ENCODE data around the gene LRRC26. TPM values are rescaled to one million over a fixed set of nuclear protein-coding genes. Genes with fewer than 3 reads are reported as not detected.

LRRC26 gene
- total and polyA plus RNA-seq, 2 experiments from 2014 or later, result 2.3 TPM; not detected in 1

DNA sequence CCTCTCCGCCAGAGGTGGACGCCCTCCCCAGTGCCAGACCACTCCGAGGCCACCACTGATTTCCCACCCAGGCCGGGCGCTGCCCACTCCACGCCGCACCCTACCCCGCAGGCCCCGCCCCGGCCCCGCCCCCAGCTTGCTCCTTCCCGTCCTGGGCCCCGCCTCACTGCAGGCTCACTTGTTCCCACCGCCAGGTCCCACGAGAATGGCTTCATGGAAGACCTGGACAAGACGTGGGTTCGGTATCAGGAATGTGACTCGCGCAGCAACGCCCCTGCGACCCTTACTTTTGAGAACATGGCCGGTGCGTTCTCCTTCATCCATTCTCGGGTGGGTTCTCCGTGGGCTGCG lies 6.5 kb downstream of the LRRC26 start:
- TF ChIP-seq, protein P1, sequence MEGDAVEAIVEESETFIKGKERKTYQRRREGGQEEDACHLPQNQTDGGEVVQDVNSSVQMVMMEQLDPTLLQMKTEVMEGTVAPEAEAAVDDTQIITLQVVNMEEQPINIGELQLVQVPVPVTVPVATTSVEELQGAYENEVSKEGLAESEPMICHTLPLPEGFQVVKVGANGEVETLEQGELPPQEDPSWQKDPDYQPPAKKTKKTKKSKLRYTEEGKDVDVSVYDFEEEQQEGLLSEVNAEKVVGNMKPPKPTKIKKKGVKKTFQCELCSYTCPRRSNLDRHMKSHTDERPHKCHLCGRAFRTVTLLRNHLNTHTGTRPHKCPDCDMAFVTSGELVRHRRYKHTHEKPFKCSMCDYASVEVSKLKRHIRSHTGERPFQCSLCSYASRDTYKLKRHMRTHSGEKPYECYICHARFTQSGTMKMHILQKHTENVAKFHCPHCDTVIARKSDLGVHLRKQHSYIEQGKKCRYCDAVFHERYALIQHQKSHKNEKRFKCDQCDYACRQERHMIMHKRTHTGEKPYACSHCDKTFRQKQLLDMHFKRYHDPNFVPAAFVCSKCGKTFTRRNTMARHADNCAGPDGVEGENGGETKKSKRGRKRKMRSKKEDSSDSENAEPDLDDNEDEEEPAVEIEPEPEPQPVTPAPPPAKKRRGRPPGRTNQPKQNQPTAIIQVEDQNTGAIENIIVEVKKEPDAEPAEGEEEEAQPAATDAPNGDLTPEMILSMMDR (IDR thresholded peaks at IDR 0.05; ENCODE audit: low read depth, low read length), result no peak
- Histone ChIP-seq H3K36me3 (no peaks in the 10 kb centered on the region), H3K27me3 (peaks cover 100% of the 10 kb centered on the region), H3K4me3 (peak overlapping the region; percentile 11), H3K27ac (no peak overlapping the region), H3K4me1 (ENCODE audit: low read depth) (peaks cover under 1% of the 10 kb centered on the region), H3K9me3 (ENCODE audit: low read depth) (no peaks in the 10 kb centered on the region)
- no peak for DNase-seq (ENCODE audit: low read depth in 1 of 2, low spot score in 1 of 2)

DNA sequence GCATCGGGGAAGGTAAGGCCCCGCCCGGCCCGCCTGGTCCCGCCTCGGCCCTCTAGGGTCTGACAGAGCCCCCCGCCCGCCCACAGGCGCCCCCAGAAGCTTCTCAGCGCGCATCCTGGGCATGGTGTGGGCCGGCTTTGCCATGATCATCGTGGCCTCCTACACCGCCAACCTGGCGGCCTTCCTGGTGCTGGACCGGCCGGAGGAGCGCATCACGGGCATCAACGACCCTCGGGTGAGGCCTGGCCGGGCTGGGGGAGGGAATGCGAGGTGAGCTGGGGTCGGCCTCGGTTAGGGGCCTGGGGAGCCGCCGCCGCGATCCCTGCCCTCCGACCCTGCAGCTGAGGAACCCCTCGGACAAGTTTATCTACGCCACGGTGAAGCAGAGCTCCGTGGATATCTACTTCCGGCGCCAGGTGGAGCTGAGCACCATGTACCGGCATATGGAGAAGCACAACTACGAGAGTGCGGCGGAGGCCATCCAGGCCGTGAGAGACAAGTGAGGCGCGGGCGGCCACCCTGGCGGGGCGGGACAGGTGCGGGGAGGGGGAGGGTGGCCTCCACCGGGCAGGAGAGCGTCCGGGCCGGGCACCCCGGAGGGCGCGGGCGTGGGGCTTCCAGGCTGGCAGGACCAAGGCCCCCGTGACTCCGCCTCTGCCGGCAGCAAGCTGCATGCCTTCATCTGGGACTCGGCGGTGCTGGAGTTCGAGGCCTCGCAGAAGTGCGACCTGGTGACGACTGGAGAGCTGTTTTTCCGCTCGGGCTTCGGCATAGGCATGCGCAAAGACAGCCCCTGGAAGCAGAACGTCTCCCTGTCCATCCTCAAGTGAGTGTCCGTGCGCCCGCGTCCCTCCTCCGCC lies 7.1 kb downstream of the LRRC26 start:
- peaks cover 100% of the 10 kb centered on the region for H3K27me3 ChIP-seq
- peak in 1 of 2 donors; percentile 34 for DNase-seq (ENCODE audit: low read depth in 1 of 2, low spot score in 1 of 2)

DNA sequence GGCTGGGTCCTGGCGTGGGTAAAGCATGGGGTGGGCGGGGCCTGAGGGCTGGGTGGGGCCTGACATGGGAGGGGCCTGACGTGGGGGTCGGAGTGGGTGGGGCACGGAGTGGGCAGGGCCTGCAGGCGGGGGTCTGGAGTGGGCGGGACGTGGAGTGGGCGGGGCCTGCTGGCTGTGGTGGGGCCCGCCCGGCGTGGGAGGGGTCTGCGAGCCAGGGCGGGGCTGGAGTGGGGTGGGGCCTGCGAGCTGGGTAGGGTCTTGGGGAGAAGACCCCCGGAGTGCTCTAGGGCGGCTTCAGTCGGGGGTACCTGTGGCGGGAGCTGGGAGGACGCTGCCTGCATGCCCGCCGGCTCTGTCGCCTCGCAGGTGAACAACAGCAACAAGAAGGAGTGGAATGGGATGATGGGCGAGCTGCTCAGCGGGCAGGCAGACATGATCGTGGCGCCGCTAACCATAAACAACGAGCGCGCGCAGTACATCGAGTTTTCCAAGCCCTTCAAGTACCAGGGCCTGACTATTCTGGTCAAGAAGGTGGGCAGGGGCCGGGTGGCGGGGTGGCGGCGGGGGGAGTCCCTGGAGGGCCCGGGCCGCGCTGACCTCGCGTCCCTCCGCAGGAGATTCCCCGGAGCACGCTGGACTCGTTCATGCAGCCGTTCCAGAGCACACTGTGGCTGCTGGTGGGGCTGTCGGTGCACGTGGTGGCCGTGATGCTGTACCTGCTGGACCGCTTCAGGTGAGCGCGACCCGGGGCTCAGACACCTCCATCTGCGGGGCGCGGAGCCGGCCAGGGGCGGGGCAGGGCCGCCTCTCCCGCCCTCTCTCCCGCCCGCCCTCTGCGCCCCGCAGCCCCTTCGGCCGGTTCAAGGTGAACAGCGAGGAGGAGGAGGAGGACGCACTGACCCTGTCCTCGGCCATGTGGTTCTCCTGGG lies 8.0 kb downstream of the LRRC26 start:
- DNase-seq (ENCODE audit: low read depth in 1 of 2, low spot score in 1 of 2), result no peak
- Histone ChIP-seq H3K4me1 (ENCODE audit: low read depth) (no peaks in the 10 kb centered on the region), H3K9me3 (ENCODE audit: low read depth) (no peaks in the 10 kb centered on the region), H3K27ac (no peak overlapping the region), H3K36me3 (no peaks in the 10 kb centered on the region), H3K4me3 (no peak overlapping the region), H3K27me3 (peaks cover 100% of the 10 kb centered on the region)
- TF ChIP-seq, protein P1 (IDR thresholded peaks at IDR 0.05; ENCODE audit: low read depth, low read length), result no peak

More for the DNA sequence above, 7.1 kb downstream of the LRRC26 start:
- Histone ChIP-seq H3K4me3 (peak overlapping the region; percentile 11), H3K9me3 (ENCODE audit: low read depth) (no peaks in the 10 kb centered on the region), H3K27ac (no peak overlapping the region), H3K4me1 (ENCODE audit: low read depth) (no peaks in the 10 kb centered on the region), H3K36me3 (no peaks in the 10 kb centered on the region)
- TF ChIP-seq, protein P1 (IDR thresholded peaks at IDR 0.05; ENCODE audit: low read depth, low read length), result no peak

DNA sequence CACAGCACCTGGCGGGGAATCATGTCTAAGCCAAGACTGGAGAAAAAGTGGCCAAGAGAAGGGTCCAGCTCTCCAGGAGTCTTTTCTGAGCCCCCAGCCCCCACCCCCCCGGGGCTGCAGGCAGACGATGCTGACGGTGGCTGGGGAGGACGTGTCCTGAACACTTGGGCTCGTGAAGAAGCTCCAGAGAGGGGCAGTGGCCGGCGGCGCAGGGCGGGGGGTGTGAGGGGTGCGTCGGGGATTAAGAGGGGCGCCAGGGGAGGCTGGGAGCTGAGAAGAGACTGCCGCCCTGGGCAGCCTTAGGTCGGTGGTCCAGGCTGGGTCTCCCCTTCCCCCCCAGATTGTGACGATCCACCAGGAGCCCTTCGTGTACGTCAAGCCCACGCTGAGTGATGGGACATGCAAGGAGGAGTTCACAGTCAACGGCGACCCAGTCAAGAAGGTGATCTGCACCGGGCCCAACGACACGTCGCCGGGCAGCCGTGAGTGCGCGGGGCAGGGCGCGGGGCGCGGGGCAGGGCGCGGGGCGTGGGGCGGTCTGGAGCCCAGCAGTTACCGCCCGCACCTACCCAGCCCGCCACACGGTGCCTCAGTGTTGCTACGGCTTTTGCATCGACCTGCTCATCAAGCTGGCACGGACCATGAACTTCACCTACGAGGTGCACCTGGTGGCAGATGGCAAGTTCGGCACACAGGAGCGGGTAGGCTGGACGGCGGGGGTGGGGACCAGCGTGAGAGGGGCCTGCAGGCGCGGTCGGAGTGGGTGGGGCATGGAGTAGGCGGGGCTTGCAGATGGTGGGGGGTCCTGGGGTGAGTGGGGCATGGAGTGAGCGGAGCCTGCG lies 8.9 kb downstream of the LRRC26 start:
- no peaks in the 10 kb centered on the region for H3K9me3 ChIP-seq (ENCODE audit: low read depth)
- no peak for DNase-seq (ENCODE audit: low read depth in 1 of 2, low spot score in 1 of 2)
- no peak overlapping the region for H3K27ac ChIP-seq
- peaks cover 100% of the 10 kb centered on the region for H3K27me3 ChIP-seq
- TF ChIP-seq, protein P1 (IDR thresholded peaks at IDR 0.05; ENCODE audit: low read depth, low read length), result no peak
- no peaks in the 10 kb centered on the region for H3K4me1 ChIP-seq (ENCODE audit: low read depth)
- H3K4me3 ChIP-seq, result no peak overlapping the region
- no peaks in the 10 kb centered on the region for H3K36me3 ChIP-seq

DNA sequence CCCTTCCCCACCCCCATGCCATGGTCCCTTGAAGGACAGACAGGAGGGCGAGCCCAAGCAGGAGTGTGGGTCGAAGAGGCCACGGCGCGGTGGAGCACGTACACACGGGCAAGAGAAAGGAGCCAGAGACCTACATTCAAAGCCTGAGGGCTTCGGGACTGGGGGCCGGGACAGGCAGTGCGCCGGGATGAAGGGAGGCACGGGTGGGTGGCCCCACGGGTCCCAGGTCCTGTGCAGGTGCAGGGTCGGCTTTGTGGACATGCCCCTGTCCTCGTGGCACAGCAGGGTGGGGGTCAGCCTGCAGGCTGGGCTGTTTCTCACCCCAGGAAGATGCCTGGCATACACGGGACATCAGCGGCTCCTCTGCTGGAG lies 9.8 kb downstream of the LRRC26 start:
- no peaks in the 10 kb centered on the region for H3K36me3 ChIP-seq
- no peaks in the 10 kb centered on the region for H3K9me3 ChIP-seq (ENCODE audit: low read depth)
- peaks cover 100% of the 10 kb centered on the region for H3K27me3 ChIP-seq
- DNase-seq (ENCODE audit: low read depth in 1 of 2, low spot score in 1 of 2), result no peak
- no peak overlapping the region for H3K27ac ChIP-seq
- TF ChIP-seq, protein P1 (IDR thresholded peaks at IDR 0.05; ENCODE audit: low read depth, low read length), result no peak
- no peaks in the 10 kb centered on the region for H3K4me1 ChIP-seq (ENCODE audit: low read depth)
- no peak overlapping the region for H3K4me3 ChIP-seq
